GM19193 (cell line): ENCODE measurements around the gene C10orf90.

Experiments
- POLR2A ChIP-seq: IDR thresholded peaks from 4 replicates; pipeline ENCODE4 v1.6.1; 2011; ENCODE audit not compliant: insufficient read depth, insufficient read length; ENCODE audit errors: extremely low read depth

C10orf90 gene

DNA sequence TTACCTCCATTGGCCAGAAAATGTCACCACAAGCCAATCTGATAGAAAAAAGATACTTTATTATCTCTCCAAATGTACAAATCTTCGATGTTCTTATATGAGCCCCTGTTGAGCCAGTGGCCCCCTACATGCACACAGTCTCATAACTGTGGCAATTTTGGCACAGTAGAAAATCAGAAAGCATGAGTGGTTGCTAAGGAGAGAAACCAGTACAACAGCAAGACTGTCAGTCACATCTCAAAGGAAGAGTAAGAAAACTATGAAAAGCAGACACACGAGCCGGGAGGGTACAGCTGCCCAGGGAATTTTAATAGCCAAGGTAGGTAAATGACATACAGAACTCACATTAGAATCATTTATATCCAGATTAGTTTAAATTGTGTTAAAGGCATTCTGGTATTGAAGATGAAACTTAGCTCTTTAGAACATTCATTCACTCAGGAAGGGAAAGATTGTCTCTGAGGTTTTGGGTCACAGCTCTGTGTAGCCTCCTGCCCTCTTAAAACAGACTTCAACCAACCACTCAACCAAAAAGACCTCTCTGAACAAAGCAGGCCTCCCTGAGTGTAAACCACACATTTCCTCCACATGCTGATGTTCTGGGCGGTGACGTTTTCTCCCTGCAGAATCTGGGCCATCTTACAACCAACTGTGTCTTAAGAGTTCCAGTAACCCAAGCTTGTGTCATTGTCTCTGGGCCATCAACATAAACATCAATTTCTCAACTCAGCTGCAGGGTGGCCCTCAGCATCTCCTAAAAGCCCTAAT lies 201.4 kb downstream of the C10orf90 start:
- TF ChIP-seq POLR2A = no peak

DNA sequence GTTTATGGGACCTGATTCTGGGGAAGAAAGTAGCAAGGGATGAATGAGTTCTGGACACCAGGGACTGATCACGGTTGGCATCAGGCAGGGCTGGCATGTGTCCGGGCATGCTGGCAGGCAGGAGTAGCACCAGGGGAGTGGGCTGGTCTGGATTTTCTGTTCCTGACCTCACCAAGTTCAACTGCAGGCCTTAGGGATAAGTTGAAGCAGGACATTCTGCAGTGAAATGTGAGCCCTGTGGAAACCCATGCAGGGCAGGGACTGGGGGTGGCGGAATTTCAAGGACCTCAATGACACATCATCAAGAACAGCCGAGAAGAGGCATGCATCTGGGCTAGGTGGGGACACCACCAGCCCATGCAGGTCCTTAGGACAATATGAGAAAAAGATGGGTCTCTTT lies 202.0 kb downstream of the C10orf90 start:
- no peak for TF ChIP-seq POLR2A

DNA sequence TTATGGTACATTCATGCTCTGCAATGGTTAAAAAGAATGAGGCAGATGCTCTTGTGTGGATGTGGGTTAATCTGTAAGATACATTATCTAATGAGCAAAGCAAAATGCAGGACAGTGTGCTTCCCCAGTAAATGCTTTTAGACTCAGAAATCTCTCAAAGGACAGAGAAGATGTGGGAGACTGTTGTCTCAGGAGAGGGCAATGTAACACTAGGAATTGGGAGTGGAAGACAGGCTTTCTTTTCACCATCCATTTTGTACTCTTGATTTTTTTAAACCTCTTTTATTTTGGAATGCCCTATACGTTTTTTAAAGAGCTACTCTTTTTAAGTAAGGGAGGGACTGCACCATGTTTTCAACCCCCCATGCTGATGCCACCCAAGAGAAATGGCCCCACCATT lies 204.7 kb downstream of the C10orf90 start:
- no peak for TF ChIP-seq POLR2A

GRCh38 chr10:126463286-126463685 lies 207.2 kb downstream of the C10orf90 start:
- TF ChIP-seq POLR2A = no peak

DNA sequence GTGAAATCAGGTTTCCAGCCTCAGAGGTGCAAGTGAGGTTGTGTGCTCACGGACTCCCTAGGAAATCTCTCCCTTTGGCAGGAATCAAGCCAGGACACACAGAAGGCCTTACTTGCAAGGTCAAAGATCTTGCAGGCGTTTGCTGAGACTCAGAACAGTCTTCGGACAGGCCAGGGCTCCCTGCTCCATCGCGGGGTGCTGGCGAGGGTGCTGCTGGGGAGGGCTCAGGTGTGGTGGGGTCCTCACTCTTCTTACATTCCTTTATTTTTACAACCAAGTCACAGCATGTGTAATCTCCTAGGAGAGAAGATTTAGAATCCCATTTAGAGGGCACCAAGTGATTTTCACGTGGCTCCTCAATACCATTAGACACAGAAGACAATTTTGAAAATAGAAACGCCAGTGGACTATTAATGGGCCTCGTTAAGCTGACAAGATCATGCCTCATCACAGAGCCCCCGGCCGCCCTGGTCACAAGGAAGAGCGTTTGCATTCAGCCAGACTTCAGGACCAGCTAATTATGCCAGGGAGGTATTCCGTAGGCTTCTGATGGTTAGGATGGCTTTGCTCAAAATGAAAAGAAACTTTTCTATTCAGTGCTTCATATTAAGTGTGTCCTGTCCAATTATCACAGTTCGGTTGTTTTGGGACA lies 209.1 kb downstream of the C10orf90 start:
- no peak for TF ChIP-seq POLR2A

GRCh38 chr10:126459878-126460481 lies 210.5 kb downstream of the C10orf90 start:
- no peak for TF ChIP-seq POLR2A

- no peak for TF ChIP-seq POLR2A
Measured at GRCh38 chr10:126459032-126459831, 211.3 kb downstream of the C10orf90 start.

- no peak for TF ChIP-seq POLR2A
Measured at GRCh38 chr10:126458466-126458865, 212.0 kb downstream of the C10orf90 start.

DNA sequence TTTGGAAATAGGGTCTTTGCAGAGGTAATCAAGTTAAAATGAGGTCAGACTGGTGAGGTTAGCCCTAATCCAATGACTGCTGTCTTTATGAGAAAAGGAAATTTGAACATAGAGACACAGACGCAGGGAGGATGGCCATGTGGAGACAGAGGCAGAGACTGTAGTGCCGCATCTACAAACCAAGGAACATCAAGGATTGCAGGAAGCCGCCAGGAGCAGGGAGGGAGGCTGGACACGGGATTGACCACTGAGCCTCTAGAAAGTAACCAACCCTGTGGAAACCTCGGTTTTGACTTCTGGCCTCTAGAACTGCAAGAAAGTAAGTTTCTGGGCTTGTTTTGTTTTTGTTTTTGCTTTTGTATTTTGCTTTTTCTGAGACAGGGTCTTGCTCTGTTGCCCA lies 213.9 kb downstream of the C10orf90 start:
- TF ChIP-seq POLR2A = no peak

DNA sequence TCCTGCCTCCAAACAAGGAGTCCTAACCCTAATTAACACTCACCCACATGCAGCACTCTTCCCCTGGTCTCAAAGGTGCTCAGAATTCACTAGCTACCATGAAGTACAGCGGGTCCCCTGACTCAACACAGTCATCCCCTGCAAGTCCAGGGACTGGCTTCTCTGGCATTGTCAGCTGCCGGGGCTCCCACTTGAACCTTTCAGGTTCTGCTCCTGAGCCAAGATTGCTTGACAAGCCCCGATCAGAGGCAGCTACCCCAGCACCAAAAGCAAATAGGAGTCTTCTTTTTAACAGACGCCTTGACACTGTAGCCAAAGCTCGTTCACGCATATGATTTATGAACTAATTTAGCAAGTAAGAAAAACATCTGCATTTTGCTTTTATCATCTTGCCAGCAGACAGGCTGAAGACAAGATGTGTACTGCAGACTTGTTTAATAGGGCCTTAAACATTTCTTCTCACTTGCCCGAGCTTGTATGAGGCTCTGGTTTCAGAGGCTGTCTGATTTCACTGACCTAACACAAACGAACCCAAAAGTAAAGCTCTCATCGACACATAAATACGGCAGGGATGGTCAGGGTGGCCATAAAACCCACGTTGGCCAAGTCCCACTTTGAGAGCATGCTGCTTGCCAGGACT lies 214.6 kb downstream of the C10orf90 start:
- no peak for TF ChIP-seq POLR2A

- no peak for TF ChIP-seq POLR2A
Measured at GRCh38 chr10:126455036-126455765, 215.3 kb downstream of the C10orf90 start.

DNA sequence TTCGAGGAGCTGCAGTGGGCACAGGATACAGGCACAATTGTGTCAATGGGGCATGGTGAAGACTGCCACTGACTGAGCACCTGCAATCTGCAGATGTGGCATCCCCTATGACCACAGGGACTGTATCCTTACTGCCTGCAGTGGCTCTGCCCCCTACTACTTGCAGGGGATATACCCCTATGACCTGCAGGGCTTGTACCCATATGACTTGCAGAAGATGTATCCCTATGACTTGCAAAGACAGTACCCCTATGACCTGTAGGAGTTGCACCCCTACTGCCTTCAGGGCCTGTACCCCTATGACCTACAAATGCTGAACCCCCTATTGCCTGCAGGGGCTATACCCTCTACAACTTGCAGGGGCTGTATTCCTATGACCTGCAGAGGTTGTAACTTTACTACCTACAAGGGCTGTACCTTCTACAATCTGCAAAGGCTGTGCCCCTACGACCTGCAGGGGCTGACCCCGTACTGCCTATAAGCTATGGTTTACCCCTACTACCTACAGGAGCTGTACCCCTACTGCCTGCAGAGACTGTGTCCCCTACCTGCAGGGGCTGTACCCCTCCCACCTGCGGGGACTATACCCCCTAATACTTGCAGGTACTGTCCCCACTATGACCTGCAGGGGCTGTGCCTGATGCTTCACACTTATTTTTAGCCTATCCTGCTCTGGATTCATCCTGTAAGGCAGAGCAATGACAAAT lies 216.3 kb downstream of the C10orf90 start:
- no peak for TF ChIP-seq POLR2A

DNA sequence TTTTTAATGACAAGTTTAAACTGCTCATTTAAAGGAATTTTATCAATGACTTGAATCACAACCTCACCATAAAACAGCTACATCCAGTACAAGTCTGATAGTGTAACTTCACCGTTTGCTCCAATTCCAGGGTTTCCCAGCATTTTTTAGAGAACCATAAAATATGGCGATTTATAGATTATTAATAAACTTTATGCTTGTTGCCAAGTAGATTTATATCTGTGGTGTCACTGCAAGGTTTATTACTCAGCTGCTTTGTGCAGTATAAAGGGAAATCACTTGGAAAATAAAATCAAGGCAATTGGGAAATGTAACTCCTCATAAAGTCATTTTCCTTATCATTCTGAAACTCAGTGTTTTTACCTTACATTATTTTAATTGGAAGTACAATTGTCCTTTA lies 218.2 kb downstream of the C10orf90 start:
- no peak for TF ChIP-seq POLR2A

GRCh38 chr10:126448091-126448490 lies 222.4 kb downstream of the C10orf90 start:
- no peak for TF ChIP-seq POLR2A

DNA sequence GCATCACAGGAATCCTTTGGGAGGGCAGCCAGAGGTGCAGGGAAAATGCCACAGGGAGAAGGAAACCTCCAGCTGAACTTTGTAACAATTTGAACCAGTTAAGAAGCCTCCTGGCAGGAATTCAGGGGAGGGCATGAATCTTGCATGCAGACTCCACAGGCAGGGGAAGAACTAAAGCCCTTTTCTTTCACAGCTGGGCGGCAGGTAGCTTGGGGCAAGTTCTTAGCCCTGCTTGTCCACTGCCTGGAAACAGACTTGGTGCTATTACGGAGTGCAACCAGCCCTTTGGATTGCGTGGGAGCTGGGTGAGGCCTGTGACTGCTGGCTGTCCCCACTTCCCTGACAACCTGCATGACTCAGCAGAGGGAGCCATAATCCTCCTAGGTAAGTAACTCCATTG lies 230.6 kb downstream of the C10orf90 start:
- TF ChIP-seq POLR2A = no peak
